GM10266 (cell line): ENCODE data around the gene AFDN.
"Not testable (repeated sequence)": the region's sequence is repeated elsewhere in the genome, so short reads cannot be mapped to it uniquely, and the experiment has no call there.

ENCODE experiments used
- DNase-seq: peaks from one replicate; pipeline ENCODE4 v3.0.0; 2012; ENCODE audit errors: extremely low spot score
- TF ChIP-seq, protein P1 (sequence below): IDR thresholded peaks from 2 replicates; pipeline ENCODE4 v1.5.1; 2012; ENCODE audit warnings: mild to moderate bottlenecking, low read depth; ENCODE audit not compliant: control insufficient read depth, insufficient read depth; ENCODE audit errors: missing control alignments

Gene AFDN

DNA sequence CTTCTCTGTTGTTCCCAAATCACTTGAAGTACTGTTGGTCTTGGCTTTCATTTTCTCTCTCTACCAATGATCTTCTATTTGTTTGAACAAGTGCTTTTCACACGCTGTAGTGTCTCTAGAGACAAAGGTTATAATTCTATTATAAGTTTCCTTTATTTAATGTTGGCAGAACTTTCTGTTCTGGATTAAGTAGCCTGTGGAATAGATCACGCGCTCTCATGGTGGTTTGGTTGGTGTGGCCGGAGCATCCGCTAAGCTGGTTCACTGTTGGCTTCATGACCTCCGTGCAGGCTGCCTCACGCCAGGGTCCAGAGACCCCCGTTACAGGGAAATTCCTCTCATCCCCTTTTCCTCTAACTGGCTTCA is 139.8 kb downstream of the AFDN start:
- DNase-seq: no peak
- TF ChIP-seq, protein P1, sequence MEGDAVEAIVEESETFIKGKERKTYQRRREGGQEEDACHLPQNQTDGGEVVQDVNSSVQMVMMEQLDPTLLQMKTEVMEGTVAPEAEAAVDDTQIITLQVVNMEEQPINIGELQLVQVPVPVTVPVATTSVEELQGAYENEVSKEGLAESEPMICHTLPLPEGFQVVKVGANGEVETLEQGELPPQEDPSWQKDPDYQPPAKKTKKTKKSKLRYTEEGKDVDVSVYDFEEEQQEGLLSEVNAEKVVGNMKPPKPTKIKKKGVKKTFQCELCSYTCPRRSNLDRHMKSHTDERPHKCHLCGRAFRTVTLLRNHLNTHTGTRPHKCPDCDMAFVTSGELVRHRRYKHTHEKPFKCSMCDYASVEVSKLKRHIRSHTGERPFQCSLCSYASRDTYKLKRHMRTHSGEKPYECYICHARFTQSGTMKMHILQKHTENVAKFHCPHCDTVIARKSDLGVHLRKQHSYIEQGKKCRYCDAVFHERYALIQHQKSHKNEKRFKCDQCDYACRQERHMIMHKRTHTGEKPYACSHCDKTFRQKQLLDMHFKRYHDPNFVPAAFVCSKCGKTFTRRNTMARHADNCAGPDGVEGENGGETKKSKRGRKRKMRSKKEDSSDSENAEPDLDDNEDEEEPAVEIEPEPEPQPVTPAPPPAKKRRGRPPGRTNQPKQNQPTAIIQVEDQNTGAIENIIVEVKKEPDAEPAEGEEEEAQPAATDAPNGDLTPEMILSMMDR: no peak

- TF ChIP-seq, protein P1: peak; percentile 39
- no peak for DNase-seq
Observed at GRCh38 chr6:167968091-167968490, 141.4 kb downstream of the AFDN start.

- DNase-seq: no peak
- TF ChIP-seq, protein P1: no peak
Observed at GRCh38 chr6:167970230-167970629, 143.5 kb downstream of the AFDN start.

- TF ChIP-seq, protein P1: no peak
- DNase-seq: no peak
Observed at GRCh38 chr6:167972193-167972592, 145.5 kb downstream of the AFDN start.

DNA sequence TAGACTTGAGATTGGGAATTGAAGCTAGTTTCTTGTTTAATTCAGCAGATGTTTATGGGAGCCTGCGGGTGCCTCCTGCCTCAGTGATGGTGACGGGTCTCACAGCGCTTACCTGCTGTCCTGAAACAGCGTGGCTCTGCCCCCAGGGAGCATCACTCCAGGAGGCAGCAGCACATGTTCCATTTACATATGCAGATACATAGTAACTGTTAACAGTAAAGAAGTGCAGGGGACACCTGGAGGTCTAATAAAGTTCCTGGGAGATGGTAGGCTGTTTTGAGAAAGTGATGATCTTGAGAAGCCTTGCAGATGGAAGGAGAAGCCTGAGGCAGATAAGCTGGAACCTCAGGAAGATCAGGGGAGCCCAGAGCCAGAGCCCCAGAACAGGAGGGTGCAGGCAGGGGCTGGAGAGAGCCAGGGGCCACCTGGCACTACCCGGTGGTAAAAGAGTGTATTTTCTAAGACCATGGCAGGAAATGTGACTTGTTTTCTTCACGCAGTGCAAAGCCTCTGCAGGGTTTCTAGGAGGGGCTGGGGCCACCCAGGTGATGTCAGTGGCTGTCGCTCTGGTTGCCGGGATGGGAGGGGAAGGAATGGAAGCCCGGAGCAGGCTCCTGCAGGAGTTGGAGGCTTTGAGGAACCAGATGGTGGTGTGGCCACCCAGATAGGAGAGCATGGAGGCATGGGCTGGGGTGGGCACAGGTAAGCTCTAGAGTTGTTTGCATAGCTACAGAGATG is 146.6 kb downstream of the AFDN start:
- TF ChIP-seq, protein P1: no peak
- no peak for DNase-seq

GRCh38 chr6:167974640-167975344 is 148.1 kb downstream of the AFDN start:
- TF ChIP-seq, protein P1: no peak
- DNase-seq: no peak

DNA sequence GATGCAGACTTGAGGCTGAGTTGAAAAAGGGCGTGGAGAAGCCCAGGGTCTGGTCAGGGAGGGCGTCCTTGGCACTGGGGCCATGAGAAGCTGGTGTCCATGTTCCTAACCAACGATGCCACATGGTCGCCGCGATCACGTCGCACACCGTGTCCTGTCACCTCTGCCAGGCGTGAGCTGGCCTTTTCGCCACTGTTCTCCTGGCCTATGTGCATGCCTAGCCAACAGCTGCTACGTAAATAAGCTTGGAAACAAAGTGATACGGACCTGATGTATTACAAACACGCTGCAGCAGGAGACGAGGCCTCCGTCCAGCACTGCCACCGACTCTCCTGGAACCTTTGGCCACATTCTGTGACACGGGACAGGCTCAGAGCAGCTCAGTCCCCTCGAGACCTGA is 148.7 kb downstream of the AFDN start:
- TF ChIP-seq, protein P1: no peak
- no peak for DNase-seq

- DNase-seq: not testable (repeated sequence)
Observed at GRCh38 chr6:167976116-167976657, 149.5 kb downstream of the AFDN start.
